GM12878 (cell line): Measurements from ENCODE around the gene RAC3. TPM values are rescaled to one million over a fixed set of nuclear protein-coding genes. Genes with fewer than 3 reads are reported as not detected.

Experiments
- ATAC-seq: fragments of 200-7000 bp; cut with Tn5 transposase; 3 replicates; pipeline ENCODE4 v1.9.1; 2020; ENCODE audit warnings: mild to moderate bottlenecking, moderate library complexity
- BruUV-seq: library from RNA; stranded (reverse); fragments of 400-500 nt; replicated peaks from 2 replicates; lab custom pipeline; 2021; lab: Mats Ljungman, UMichigan
- CTCF ChIA-PET: fragments of 300-600 bp; sonication (Branson Sonifier 250); formaldehyde crosslinking; extraction: SDS; loops from one replicate; lab custom pipeline; 2021; ENCODE audit warnings: inconsistent platforms; lab: Yijun Ruan, JAX
- POLR2A ChIA-PET: fragments of 350-600 bp; formaldehyde crosslinking; extraction: SDS; loops from one replicate; lab custom pipeline; 2021; ENCODE audit warnings: inconsistent platforms; lab: Charles Lee
- RAD21 ChIA-PET: fragments of 300-600 bp; sonication (Branson Sonifier 250); formaldehyde crosslinking; loops from one replicate; lab custom pipeline; 2023; ENCODE audit warnings: antibody characterized with exemption; ENCODE audit not compliant: unreplicated experiment; lab: Charles Lee
- SMC1A ChIA-PET: fragments of 300-600 bp; sonication (Branson Sonifier 250); formaldehyde crosslinking; loops from one replicate; lab custom pipeline; 2023; ENCODE audit not compliant: unreplicated experiment, uncharacterized antibody; lab: Charles Lee
- DNase-seq: peaks from one replicate; pipeline ENCODE4 v3.0.0-alpha.2; 2011; ENCODE audit warnings: low read depth, low spot score
- FAIRE-seq: peaks from 3 replicates; lab custom pipeline; 2011; peaks lifted over from hg19 to GRCh38; lab: Jason Lieb, UNC
- H2AFZ ChIP-seq: 2 replicates; pipeline ENCODE4 v1.6.0; 2011; ENCODE audit warnings: low read depth, low read length, control low read depth; ENCODE audit not compliant: control insufficient read depth
- H3K27ac ChIP-seq: 2 replicates; pipeline ENCODE4 v1.5.1; 2011; ENCODE audit warnings: control low read depth; ENCODE audit not compliant: control insufficient read depth, insufficient read depth
- H3K27me3 ChIP-seq, 2 experiments: replicated peaks in 1 of 2; 2 replicates each; pipeline versions ENCODE4 v1.6.0 to v1.6.1; 2011; ENCODE audit warnings: low read length in 1 of 2; ENCODE audit not compliant: control insufficient read depth in 2 of 2, insufficient read depth in 2 of 2
- H3K36me3 ChIP-seq, 2 experiments: 2 replicates each; pipeline ENCODE4 v1.5.1; 2011; ENCODE audit warnings: low read length in 1 of 2; ENCODE audit not compliant: control insufficient read depth in 2 of 2, insufficient read depth in 2 of 2
- H3K4me1 ChIP-seq: 2 replicates; pipeline ENCODE4 v1.6.1; 2011; ENCODE audit warnings: mild to moderate bottlenecking, low read length, moderate library complexity, mixed read lengths; ENCODE audit not compliant: control insufficient read depth, insufficient read depth
- H3K4me2 ChIP-seq: 2 replicates; pipeline ENCODE4 v1.6.0; 2011; ENCODE audit warnings: control low read depth; ENCODE audit not compliant: control insufficient read depth, insufficient read depth
- H3K4me3 ChIP-seq: fragments of 200-600 bp; sonication (generic); 2 replicates; pipeline ENCODE4 v1.5.1; 2016
- H3K79me2 ChIP-seq: 2 replicates; pipeline ENCODE4 v1.6.0; 2011; ENCODE audit warnings: low read length; ENCODE audit not compliant: control insufficient read depth, insufficient read depth
- H3K9ac ChIP-seq: 2 replicates; pipeline ENCODE4 v1.8.0; 2011; ENCODE audit warnings: low read length, control low read depth, mixed read lengths; ENCODE audit not compliant: control insufficient read depth, insufficient read depth
- H3K9me3 ChIP-seq: replicated peaks from 3 replicates; pipeline ENCODE4 v1.5.1; 2011; ENCODE audit warnings: mild to moderate bottlenecking, low read length; ENCODE audit not compliant: control insufficient read depth, insufficient read depth
- H4K20me1 ChIP-seq: 2 replicates; pipeline ENCODE4 v1.6.0; 2011; ENCODE audit not compliant: control insufficient read depth, insufficient read depth
- BCL11A ChIP-seq: IDR thresholded peaks from 2 replicates; pipeline ENCODE4 v1.6.1; 2011; ENCODE audit warnings: low read depth, low read length
- FOS ChIP-seq: IDR thresholded peaks from 3 replicates; pipeline ENCODE4 v1.6.1; 2011; ENCODE audit warnings: borderline replicate concordance; ENCODE audit not compliant: insufficient read length; ENCODE audit errors: extremely low read depth
- POLR2A ChIP-seq: IDR thresholded peaks from 2 replicates; pipeline ENCODE4 v1.6.1; 2011; ENCODE audit warnings: low read depth, mild to moderate bottlenecking, low read length
- WGBS: methylation state at CpG from one replicate; pipeline ENCODE4 v1.1.6; 2016; ENCODE audit warnings: low lambda C conversion rate; ENCODE audit not compliant: insufficient replicate concordance, insufficient coverage; ENCODE audit errors: missing lambda C conversion rate; 5-methylcytosine and 5-hydroxymethylcytosine counted together
- in situ Hi-C: fragments of 300-500 bp; cut with MboI; formaldehyde crosslinking; loops from 9 replicates; pipeline ENCODE4 v1.14.3; 2018; ENCODE audit warnings: mixed read lengths
- intact Hi-C: fragments of 100-400 bp; cut with micrococcal nuclease; formaldehyde crosslinking; loops from one replicate; pipeline ENCODE4 v1.14.2; 2022; ENCODE audit not compliant: unreplicated experiment
- polyA plus RNA-seq, 11 experiments: library from polyadenylated mRNA; depleted of rRNA in 4 of 11; unstranded in 6 of 11; stranded (reverse) in 5 of 11; fragments of >200 nt; fragmentation: Nextera tagmentation in 4 of 11; fragmentation: Illumina TruSeq in 1 of 11; extraction: Ambion mirVana in 4 of 11; extraction: Trizol in 1 of 11; gene quantifications; 1 replicate in 1 of 11; 2 replicates in 10 of 11; pipeline versions ENCODE4 v1.2.1 to v1.2.3, GENCODE V29; 2011 to 2016; ENCODE audit warnings: inconsistent platforms in 2 of 11, missing spikeins in 2 of 11, low read depth in 1 of 11
- total RNA-seq, 4 experiments: library from RNA; depleted of rRNA in 3 of 4; stranded (reverse); fragments of >200 nt in 3 of 4; fragmentation: Illumina TruSeq in 1 of 4; extraction: Trizol in 1 of 4; gene quantifications; 2 replicates each; pipeline versions ENCODE4 v1.2.1 to v1.2.3, GENCODE V29; 2013 to 2021

Gene RAC3
- total and polyA plus RNA-seq, 10 of the 15 experiments (the other 5 are each of a cell fraction or from before 2014, with no cell fraction given): 0.11 to 32.9 (median 6.7) TPM

- peaks cover 0 to 3% of the 10 kb centered on the region in 2 experiments; a peak in 3 of 4 replicates for H3K36me3 ChIP-seq
- no peak for FAIRE-seq
- no TSS peak for BruUV-seq
Observed at GRCh38 chr17:81993729-81994592, 37.5 kb upstream of the RAC3 start.

GRCh38 chr17:81994593-81995462 is 36.6 kb upstream of the RAC3 start:
- Histone ChIP-seq H3K4me1 (no peaks in the 10 kb centered on the region), H3K4me3 (no peak overlapping the region), H4K20me1 (no peaks in the 10 kb centered on the region), H3K36me3 (peaks cover 0 to 3% of the 10 kb centered on the region in 2 experiments; a peak in 3 of 4 replicates), H3K27me3 (no peaks in the 10 kb centered on the region), H2AFZ (no peak overlapping the region), H3K27ac (no peak overlapping the region), H3K9me3 (no peaks in the 10 kb centered on the region), H3K9ac (no peak overlapping the region), H3K4me2 (no peak overlapping the region), H3K79me2 (no peaks in the 10 kb centered on the region)
- intact Hi-C loops (no loop called here), in situ Hi-C loops (no loop called here)
- ChIA-PET CTCF (no interaction called here), SMC1A (no interaction called here), RAD21 (no interaction called here), POLR2A (no interaction called here)
- no peak for ATAC-seq
- no TSS peak for BruUV-seq
- WGBS: 86% methylated on average over 37 of the region's 39 CpGs
- DNase-seq: no peak
- no peak for FAIRE-seq
- TF ChIP-seq FOS: no peak

More at GRCh38 chr17:81993729-81994592, 37.5 kb upstream of the RAC3 start:
- 93% methylated on average over 31 of the region's 37 CpGs for WGBS
- Histone ChIP-seq H2AFZ (no peak overlapping the region), H3K9me3 (no peaks in the 10 kb centered on the region), H3K4me2 (no peak overlapping the region)
- intact Hi-C loops (no loop called here), in situ Hi-C loops (no loop called here)
- ChIA-PET CTCF (no interaction called here), SMC1A (no interaction called here)
- ATAC-seq: no peak
- TF ChIP-seq BCL11A (no peak), POLR2A (0 out of 2 replicates have a peak, but pooled peaks have one; percentile 31)
- TF ChIP-seq, all 136 proteins: peak for 1
- Histone ChIP-seq H3K79me2 (no peaks in the 10 kb centered on the region), H4K20me1 (no peaks in the 10 kb centered on the region), H3K4me3 (no peak overlapping the region), H3K9ac (no peak overlapping the region), H3K27me3 (no peaks in the 10 kb centered on the region), H3K4me1 (no peaks in the 10 kb centered on the region), H3K27ac (no peak overlapping the region)
- ChIA-PET RAD21 (no interaction called here), POLR2A (no interaction called here)
- no peak for DNase-seq
